ENCODE measurements around the gene DTNB. TPM values are rescaled to one million over a fixed set of nuclear protein-coding genes. Genes with fewer than 3 reads are reported as not detected.

Gene DTNB
- total and polyA plus RNA-seq, 10 of the 15 experiments (the other 5 are each of a cell fraction or from before 2014, with no cell fraction given) = 4.5 to 30.6 (median 11.9) TPM

GRCh38 chr2:25386971-25387875, 286.2 kb downstream of the DTNB start (continued):
- TF ChIP-seq JUND (IDR thresholded peaks at IDR 0.05; ENCODE audit: low read depth, low read length) = no peak

- intact Hi-C loops (cut with micrococcal nuclease; ENCODE audit: unreplicated experiment) (no loop called here), in situ Hi-C loops (cut with MboI) (no loop called here)
- ChIA-PET POLR2A (interaction anchor here (0.6 to 2.3 kb wide), 4 partner anchors 9 to 143 kb away, joined by 3 to 10 read pairs (median 3); no protein-coding TSS in a partner anchor), CTCF (interaction anchor here (1.0 to 1.9 kb wide), 4 partner anchors 9 to 24 kb away, joined by 3 to 8 read pairs (median 4); no protein-coding TSS in a partner anchor), RAD21 (ENCODE audit: unreplicated experiment) (interaction anchor here (0.9 to 2.5 kb wide), 4 partner anchors 9 to 31 kb away, joined by 3 to 7 read pairs (median 4); no protein-coding TSS in a partner anchor), SMC1A (ENCODE audit: uncharacterized antibody, unreplicated experiment) (interaction anchor here (0.9 to 13.4 kb wide), 8 partner anchors 9 to 68 kb away, joined by 3 to 92 read pairs (median 6); no protein-coding TSS in a partner anchor)
- Histone ChIP-seq H3K27ac (ENCODE audit: control insufficient read depth, insufficient read depth) (no peak overlapping the region), H3K9me3 (replicated peaks; ENCODE audit: control insufficient read depth, insufficient read depth, low read length) (no peaks in the 10 kb centered on the region; the same call in 2 of the 3 replicates), H3K4me1 (ENCODE audit: control insufficient read depth, insufficient read depth, low read length) (peaks cover 12% of the 10 kb centered on the region), H4K20me1 (ENCODE audit: control insufficient read depth, insufficient read depth) (no peaks in the 10 kb centered on the region), H3K9ac (ENCODE audit: control insufficient read depth, insufficient read depth, low read length) (no peak overlapping the region), H3K36me3 (ENCODE audit: control insufficient read depth in 2 of 2, insufficient read depth in 2 of 2, low read length in 1 of 2) (no peaks in the 10 kb centered on the region), H2AFZ (ENCODE audit: control insufficient read depth, low read depth, low read length) (no peak overlapping the region), H3K79me2 (ENCODE audit: control insufficient read depth, insufficient read depth, low read length) (no peaks in the 10 kb centered on the region), H3K4me2 (ENCODE audit: control insufficient read depth, insufficient read depth) (no peak overlapping the region), H3K4me3 (no peak overlapping the region), H3K27me3 (replicated peaks in 1 of 2; ENCODE audit: control insufficient read depth in 2 of 2, insufficient read depth in 2 of 2, low read length in 1 of 2) (no peaks in the 10 kb centered on the region)
- TF ChIP-seq ZNF207 (IDR thresholded peaks at IDR 0.05; ENCODE audit: borderline replicate concordance) = no peak
- TF ChIP-seq SREBF1 (IDR thresholded peaks at IDR 0.05; ENCODE audit: low read length) = no peak
- no peak for TF ChIP-seq TCF12 (IDR thresholded peaks at IDR 0.05; ENCODE audit: low read depth, low read length)
- no peak for TF ChIP-seq NFXL1 (IDR thresholded peaks at IDR 0.05; ENCODE audit: borderline replicate concordance)
- TF ChIP-seq FOXM1 (IDR thresholded peaks at IDR 0.05; ENCODE audit: low read depth, low read length) = no peak
- TF ChIP-seq HDGF (IDR thresholded peaks at IDR 0.05) = no peak
- TF ChIP-seq BCL3 (IDR thresholded peaks at IDR 0.05; ENCODE audit: borderline replicate concordance, insufficient read depth, low read depth, low read length, poor library complexity, severe bottlenecking) = no peak
- TF ChIP-seq POLR2AphosphoS5 (IDR thresholded peaks at IDR 0.05; ENCODE audit: low read length) = no peak
- TF ChIP-seq SMAD1 (IDR thresholded peaks at IDR 0.05; ENCODE audit: low read depth, partially characterized antibody) = no peak
- TF ChIP-seq ZBED1 (IDR thresholded peaks at IDR 0.05; ENCODE audit: borderline replicate concordance) = no peak
- no peak for TF ChIP-seq REST (IDR thresholded peaks at IDR 0.05; ENCODE audit: low read depth, low read length)
- no peak for TF ChIP-seq MTA3 (IDR thresholded peaks at IDR 0.05; ENCODE audit: borderline replicate concordance, low read length)
- TF ChIP-seq BACH1 (IDR thresholded peaks at IDR 0.05; ENCODE audit: borderline replicate concordance) = no peak
- no peak for TF ChIP-seq MEF2A (IDR thresholded peaks at IDR 0.05; ENCODE audit: insufficient read depth, low read depth, low read length)
- no TSS peak for BruUV-seq (replicated peaks)
- ATAC-seq (no peak), DNase-seq (ENCODE audit: low read depth, low spot score) (no peak), FAIRE-seq (no peak)
- WGBS (ENCODE audit: insufficient coverage, insufficient replicate concordance, low lambda C conversion rate, missing lambda C conversion rate) = 81% methylated on average over 7 of the region's 8 CpGs
Measured at GRCh38 chr2:25385910-25386309, 287.5 kb downstream of the DTNB start.

Measured in GM12878 (cell line).